ENCODE measurements around the gene IRF1.
"Not testable (repeated sequence)": the region's sequence is repeated elsewhere in the genome, so short reads cannot be mapped to it uniquely, and the experiment has no call there.

IRF1 gene

DNA sequence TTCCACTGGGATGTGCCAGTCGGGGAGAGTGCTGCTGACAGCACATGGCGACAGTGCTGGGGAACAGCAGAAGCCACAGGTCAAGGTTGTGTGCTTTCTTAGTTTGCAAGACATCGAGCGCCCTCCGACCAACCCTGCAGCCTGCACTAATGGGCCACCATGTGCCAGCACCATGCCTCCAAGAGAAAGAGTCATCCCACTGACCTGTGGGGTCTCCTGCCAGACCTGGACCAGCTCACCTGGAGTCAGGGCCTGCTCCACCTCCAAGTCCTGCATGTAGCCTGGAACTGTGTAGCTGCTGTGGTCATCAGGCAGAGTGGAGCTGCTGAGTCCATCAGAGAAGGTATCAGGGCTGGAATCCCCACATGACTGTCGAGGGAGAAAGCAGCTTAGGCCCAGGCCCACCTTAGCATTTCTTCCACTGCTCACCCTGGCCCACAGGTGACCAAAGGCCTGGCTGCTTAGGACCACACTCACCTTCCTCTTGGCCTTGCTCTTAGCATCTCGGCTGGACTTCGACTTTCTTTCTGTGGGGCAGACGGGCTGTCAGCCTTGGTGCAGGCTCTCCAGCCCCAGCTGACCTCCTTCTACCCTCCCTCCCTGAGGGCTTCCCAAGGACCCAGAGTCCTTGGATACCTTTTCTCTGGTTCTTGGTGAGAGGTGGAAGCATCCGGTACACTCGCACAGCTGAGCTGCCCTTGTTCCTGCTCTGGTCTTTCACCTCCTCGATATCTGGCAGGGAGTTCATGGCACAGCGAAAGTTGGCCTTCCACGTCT is 4.1 kb downstream of the IRF1 start:
- no peak for FAIRE-seq

DNA sequence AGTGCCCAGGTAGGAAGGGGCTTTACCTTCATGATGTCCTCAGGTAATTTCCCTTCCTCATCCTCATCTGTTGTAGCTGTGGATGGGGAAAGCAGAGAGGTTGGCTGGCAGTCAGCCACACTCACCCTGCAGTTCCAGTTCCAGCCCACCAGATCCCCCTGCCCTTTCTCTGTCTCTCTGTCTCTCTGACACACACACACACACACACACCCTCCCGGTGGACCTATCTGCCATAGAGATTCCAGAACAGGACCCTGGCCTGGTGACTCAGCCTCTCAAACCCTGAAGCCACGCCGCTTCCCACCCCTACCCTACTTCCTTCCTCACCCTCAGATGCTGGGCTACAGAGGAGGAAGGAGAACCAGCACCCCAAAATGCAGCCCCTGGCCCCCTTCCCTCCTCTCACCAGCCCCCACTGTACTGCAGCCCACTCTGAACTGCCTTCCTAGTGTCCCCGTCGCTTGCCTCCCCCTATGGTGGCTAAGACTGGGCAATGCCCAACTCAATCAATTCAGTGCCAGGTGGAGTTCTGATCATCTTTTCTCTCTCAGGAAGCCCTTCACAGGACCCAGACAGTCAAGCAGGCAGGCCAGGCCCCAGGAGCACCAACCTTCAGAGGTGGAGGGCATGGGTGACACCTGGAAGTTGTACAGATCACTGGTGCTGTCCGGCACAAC is 4.8 kb downstream of the IRF1 start:
- no peak for FAIRE-seq

DNA sequence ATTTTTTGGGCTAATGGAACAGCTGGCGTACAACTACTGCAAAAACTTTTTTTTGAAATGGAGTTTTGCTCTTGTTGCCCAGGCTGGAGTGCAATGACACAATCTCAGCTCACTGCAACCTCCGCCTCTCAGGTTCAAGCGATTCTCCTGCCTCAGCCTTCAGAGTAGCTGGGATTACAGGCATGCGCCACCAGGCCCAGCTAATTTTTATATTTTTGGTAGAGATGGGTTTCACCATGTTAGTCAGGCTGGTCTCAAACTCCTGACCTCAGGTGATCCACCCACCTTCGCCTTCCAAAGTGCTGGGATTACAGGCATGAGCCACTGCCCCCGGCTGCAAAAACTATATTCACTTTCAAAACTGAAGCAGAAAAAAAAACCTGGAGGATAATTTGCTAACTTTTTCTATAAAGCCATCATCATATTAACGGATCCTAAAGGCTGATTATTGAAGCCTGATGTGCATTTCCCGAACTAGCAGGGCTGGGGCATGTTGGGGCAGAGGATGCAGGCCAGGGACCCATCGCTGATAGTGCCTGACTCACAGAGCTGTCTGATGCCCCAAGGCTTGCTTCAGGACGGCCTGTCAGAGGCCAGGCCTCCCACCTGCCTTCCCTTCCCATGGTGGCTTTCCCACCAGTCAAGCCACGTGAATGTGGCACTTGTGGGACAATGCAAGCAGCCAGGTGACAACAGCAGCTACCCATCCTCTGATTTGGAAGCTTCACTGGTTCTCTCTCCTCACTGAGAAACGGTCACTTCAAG is 5.5 kb downstream of the IRF1 start:
- FAIRE-seq = not testable (repeated sequence)

DNA sequence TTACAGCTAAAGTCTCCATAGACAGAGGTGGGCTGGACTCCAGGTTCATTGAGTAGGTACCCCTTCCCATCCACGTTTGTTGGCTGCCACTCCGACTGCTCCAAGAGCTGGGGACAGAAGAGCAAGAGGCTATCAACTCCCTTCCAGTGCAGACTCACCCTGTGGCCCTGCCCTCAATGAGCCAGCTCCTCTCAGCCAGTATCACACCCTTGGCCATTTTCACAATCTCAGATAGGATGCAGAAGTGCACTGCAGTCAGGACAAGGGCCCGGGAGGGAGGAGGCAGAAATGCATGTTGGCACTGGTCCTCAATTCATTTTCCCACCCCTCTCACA is 6.2 kb downstream of the IRF1 start:
- no peak for FAIRE-seq

DNA sequence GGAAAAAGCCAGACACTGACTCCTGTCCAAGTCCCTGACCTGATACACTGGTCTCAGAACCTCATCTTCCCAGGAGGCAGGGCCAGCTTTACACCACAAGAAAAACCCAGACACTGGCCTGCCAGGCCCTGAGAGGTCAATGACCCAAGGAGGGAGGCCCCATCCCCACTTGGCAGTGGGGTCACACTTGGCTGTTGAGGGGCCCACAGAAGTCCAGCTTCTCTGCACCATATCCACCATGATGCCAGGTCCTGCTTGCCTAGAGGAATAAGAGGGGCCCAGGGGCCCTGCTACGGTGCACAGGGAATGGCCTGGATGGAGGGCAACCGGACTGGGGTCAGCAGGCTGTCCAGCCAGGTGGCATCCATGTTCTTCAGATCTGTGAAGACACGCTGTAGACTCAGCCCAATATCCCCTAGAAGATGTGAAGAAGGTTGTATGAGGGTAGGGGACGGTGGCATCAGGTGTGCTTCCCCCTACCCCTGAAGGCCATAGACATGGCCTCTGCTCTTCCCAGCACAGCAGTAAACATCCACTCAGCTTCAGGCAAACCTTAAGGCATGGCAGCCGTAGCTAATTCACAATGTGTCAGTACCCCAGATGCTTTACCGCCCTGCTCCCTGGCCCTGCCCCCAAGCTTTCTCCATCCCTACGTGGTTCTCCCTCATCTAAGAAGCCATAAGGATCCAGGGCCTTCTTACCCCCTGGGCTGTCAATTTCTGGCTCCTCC is 6.7 kb downstream of the IRF1 start:
- FAIRE-seq = no peak

DNA sequence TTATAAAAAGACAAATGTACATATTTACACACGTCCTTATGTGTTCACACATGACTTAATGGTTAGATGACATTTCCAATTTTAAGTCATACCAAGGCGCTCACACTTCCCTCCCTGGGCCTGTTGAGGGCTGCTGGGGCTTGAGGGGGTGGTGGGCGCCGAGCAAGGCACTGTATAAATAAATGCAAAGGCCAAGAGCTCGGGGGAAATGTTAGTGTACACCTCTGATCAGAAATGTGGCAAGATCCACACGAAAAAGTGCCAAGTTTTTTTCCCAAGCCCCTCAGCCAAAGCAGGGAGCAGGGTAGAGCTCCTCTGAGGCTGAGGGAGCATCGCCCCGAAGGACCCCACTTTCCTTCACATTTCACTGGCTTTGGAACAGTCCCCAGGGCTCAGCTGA is 7.5 kb downstream of the IRF1 start:
- no peak for FAIRE-seq

DNA sequence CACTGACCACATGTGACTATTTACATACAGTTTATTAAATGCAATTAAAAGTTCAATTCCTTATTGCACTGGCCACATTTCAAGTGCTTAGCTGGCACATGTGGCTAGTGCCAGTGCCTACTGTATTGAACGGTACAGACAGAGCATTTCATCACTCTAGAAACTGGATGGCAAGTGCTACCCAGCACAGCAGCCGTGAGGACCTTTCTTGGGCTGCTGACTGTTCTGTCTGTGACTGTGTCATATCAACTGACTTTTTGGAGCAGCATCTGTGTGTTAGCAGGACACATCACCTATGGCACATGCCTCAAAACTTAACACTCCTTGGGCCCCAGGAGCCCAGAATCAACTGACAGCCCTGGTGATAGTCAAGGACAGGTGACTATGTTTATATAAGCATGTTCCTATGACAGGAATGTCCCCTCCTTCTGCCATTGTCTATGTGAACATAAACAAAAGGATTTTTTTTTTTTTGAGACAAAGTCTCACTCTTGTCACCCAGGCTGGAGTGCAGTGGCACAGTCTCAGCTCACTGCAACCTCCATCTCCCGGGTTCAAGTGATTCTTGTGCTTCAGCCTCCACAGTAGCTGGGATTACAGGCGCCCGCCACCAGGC is 8.9 kb downstream of the IRF1 start:
- no peak for FAIRE-seq

DNA sequence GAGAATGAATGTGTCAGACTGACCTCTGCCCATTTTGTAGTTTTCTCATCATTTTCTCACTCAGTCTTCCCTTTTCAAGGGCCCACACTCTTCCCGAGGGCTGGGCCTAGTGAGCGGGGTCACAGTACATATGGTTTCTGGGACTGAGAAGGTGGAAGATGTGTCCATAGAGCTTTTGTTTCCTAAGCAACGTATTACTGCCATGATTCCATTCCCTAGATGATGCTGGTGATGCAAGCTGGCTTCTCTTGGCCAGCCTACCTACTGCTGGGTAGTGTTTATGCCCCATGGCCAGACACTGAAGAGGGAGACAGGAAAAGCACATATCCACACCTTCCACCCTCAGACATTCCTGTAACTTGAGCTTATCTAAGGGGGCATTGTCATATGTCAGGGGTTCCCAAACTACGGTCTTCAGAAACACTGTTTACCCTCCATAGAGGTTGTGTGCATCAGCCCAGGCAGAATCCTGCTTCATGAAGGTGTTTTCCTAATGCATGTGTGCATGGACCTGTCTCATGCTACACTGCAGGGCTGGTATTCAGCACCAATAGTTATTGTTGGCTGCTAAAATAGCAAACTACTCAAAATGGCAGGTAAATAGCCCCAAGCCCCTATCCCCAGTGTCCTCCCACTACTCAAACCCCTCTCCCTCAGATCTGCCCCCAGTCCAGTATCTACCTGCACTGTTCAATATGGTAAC is 9.5 kb downstream of the IRF1 start:
- FAIRE-seq = no peak

DNA sequence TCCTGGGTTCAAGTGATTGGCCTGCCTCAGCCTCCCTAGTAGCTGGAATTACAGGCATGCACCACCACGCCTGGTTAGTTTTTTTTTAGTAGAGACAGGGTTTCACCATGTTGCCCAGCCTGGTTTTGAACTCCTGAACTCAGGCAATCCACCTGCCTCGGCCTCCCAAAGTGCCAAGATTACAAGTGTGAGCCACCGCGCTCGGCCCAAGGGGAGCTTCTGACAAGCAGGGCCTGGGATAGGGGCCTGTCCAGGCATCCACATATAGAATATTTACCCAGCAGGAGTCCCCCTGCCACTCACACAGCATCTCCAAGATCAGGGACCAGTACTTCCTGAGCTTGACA is 10.1 kb downstream of the IRF1 start:
- no peak for FAIRE-seq

DNA sequence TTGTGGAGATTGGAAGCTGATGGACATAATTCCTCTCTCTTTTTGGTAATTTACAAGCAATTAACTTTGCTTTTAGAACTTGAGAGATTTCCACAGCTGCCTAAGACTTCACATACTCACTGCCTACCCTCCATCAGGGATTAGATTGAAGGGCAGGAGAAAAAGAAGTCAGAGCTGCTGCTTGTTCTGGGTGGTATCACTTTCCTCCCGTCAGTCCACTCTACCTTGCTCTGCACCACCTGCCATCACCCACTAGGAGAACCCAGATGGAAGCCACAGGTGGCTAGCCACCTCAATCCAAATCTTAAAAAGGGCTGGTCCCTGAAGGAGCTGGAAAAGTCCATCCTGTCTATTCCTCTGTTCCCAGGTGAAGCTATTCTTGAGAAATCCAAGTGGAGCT is 10.5 kb downstream of the IRF1 start:
- no peak for FAIRE-seq

DNA sequence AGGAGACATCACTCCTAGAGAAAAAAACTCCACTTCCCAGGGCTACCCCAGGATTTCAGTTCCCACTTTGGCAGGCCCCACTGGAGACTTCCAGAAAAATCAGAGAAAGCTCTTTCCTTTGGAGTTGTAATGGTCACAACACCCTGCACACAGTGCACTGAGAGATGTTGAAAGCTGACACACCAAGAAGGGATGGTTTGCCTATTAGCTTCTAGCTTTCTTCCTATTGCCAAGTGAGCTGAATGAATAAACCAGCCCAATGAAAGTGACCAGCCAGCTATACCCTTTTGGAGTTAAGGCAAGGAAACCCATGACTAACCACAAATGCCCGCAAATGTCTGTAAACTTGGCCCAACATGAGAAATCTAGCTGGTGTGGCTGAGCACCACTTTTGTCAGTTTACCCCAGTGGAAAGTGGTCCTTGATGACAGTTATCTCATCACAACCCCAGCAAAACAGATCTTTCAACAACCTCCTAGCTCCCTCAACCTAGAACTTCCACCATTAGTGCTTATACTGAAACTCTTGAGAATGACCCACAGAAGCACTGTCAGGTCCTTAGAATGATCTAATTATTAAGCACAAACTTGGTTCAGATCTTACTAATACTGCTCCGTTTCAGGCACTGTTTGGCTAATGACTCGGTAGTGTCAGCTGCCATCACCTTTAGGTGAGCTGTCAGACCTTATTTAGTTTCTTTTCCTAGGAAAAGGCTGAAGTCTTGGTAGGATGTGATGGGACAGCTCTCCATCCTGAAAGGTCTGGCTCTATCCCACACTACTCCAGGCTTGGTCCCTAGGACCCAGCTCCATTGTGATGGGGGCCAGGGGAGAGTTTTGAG is 11.2 kb downstream of the IRF1 start:
- no peak for FAIRE-seq

DNA sequence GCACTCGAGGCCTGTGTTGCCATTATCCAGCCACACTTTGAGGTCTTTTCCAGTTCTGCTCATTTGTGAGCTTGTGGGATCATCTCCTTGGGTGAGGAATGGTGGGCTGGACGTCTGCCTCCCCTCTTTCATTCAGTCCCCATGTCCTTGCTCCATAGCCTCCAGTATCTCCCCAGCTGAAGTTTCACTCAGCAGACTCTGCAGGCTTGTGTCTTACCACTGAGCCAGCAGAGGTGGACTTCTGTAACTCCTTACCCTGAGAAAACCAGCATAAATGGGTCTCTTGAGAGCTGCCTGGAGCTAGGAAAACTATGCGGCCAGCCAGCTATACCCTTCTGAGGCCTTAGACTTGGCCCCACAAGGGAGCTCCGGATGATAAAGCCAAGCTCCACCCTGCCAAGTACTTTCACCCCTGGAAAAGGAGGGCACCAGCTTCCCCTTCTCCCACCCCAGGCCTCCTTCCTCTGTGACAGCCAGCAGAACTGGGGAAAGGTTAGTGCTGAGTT is 12.2 kb downstream of the IRF1 start:
- no peak for FAIRE-seq

DNA sequence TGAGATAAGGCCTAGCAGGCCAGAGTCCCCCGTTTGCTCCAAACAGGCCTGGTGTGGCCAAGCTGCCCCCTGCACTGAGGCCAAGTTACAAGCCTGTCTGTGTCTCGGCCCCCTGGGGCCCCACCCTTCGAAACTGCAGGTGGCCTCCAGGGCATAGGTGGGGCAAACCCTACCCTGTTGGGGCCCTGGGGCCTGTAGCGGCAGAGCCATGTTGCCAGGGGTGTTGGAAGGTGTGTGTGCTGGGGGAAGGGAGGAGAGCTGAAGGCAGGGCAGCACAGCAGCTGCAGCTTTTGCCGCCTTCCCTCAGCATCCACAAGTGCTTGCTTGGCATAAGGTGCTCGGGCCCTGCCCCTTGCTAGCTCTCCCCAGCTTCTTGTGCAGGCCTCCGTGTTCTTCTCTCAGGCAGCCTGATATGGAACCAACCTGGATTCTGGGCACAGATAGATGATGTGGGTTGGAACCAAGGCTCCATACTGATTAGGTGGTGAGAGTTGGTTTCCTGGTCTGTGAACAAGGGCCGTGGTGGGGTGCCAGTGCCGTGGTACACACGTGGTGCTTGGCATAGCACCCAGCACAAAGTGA is 12.7 kb downstream of the IRF1 start:
- no peak for FAIRE-seq

DNA sequence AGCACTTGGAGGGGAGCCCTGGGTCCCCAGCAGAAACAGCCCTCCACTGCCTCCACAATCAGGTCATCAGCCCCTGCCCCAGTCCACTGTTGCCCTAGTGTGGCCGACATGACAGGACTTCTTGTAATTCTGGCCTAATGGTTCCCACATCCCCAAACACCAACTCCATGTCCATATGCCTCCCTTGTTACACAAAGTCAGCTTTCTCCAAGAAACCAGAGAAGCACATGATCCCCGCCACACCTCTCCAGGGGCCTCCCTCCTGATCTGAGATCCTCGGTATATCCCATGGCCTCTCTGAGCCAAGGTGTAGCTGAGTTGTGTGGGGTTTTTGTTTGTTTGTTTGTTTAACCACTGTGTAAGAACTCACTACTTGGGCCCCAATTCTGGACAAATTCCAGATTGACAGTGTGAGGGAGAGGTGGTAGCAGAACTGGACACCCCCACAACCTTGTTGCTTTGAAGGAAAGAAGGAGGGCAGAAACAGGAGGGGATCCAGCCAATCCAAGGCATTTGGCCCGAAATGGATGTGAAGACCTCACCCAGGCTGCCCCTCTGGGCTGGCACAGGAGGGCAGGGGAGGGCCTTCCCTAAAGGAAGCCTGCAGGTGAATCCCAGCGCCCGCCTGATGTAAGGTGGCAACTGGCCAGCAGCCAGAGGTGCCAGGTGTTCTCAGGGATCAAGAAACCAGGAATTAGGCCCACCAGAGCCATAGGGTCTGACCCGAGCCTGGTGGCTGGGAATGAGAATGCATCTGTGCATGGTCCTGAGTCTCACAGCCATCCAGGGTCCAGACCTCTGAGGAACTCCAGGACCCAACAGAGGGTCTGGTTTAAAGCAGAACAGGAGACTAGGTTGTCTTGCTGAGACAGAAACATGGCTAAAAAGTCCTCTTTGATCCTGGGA is 13.4 kb downstream of the IRF1 start:
- FAIRE-seq = no peak

DNA sequence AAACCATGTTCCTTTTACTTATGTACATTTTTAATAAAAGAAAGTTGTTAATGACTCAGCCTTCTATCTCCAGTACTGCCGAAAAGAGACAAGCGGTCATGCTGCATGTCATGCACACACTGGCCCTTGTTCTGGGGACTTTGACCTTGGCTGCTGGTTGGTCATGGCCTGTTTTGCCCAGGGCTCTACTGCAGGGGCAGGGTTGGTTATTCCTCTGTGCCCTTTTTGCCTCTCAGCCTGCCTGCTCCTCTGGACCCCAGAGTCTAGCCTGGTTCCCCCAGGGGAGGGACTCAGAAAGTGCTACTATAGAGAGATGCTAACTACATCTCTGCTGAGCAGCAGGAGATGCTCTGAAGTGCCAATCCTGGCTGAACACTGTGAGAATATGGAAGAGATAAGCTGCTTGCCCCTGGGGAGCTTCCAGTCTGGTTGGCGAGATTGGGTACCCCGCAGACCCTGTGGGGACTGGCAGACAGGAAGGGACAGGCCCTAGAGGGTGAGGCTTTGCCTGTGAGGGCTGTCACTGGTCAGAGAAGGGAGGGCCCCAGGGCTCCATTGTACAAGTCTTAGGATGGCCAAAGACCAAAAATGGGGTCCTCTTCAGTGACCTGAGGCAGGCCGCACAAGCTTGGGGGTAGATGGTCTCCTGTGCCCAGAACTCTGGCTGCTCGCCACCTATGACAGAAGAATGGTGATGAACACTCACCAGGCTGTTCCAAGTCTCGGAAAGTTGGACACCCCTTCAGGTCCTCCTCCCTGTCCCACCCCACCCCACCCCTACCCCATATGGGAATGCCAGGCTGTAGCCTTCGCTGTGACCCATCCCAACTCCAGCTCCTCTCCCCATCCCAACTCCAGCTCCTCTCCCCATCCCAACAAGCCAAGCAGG is 14.3 kb downstream of the IRF1 start:
- FAIRE-seq = no peak

DNA sequence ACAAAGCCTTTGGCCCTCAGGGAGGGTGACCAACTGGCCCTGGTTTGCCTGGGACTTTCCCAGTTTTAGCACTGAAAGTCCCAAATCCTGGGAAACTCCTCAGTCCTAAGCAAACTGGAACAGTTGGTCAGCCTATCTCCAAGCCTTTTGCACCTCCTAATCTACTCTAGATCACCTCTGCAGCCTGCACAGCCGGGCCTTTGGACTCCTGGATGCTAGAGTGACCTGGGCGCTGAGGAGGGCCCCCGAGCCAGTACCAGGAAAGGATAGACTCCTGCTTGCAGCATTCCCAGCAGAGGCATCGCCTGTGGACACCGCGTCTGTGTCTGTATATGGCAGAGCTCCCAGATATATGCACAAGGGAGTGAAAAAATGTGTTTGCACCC is 15.1 kb downstream of the IRF1 start:
- FAIRE-seq = no peak

DNA sequence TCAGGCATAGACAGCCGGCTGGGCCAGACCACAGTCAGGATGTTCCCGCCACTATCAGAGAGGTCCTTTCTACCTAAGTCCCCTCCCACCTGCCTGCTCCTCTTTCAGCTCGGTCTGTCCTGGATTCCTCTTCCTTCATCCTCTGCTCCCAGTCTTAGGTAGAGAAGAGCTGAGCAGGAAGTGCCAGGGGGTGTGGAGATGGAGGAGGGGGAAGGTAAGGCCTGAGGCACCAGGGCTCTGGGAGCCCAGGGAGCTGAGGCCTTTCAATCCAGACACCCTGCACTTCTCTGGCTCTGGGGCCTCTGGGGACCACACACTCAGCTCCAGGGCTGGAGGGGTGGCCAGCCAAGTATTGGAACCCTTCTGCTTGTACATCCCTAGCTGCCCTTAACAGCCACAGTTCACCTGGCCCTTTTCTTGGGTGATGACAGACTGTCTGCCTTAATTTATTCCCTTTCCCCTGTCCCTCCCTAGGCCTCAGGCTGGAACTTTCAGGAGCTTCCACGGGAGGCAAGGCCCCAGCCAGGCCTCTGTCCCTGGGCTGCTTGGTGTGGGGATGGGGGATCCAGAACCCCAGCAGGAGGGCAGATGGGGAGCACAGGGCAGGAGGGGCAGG is 15.6 kb downstream of the IRF1 start:
- FAIRE-seq = no peak

DNA sequence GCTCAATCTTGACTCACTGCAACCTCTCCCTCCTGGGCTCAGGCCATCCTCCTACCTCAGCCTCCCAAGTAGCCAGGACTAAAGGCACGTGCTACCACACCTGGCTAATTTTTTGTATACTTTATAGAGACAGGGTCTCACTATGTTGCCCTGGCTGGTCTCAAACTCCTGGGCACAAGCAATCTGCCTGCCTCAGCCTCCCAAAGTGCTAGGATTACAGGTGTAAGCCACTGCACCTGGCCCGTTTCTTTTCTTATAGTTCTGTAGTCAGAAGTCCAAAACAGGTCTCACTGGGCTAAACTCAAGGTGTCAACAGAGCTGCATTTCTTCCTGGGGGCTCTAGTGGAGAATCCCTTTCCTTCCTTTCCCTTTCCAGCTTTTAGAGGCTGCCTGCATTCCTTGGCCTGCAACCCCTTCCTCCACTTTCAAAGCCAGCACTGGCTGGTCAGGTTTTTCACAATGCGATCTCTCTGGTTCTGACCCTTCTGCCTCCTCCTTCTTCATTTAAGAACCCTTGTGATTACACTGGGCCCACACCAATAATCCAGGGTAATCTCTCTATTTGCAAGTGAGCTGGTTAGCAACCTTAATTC is 16.3 kb downstream of the IRF1 start:
- FAIRE-seq = no peak

Data from A204.1 (cell line).